GM12872 (cell line): ENCODE measurements around the gene MAPK7.

Experiments
- CTCF ChIP-seq: IDR thresholded peaks from 3 replicates; pipeline ENCODE4 v1.5.1; 2011; ENCODE audit warnings: low read depth, mild to moderate bottlenecking, low read length, moderate library complexity; ENCODE audit not compliant: insufficient read depth

MAPK7 gene

DNA sequence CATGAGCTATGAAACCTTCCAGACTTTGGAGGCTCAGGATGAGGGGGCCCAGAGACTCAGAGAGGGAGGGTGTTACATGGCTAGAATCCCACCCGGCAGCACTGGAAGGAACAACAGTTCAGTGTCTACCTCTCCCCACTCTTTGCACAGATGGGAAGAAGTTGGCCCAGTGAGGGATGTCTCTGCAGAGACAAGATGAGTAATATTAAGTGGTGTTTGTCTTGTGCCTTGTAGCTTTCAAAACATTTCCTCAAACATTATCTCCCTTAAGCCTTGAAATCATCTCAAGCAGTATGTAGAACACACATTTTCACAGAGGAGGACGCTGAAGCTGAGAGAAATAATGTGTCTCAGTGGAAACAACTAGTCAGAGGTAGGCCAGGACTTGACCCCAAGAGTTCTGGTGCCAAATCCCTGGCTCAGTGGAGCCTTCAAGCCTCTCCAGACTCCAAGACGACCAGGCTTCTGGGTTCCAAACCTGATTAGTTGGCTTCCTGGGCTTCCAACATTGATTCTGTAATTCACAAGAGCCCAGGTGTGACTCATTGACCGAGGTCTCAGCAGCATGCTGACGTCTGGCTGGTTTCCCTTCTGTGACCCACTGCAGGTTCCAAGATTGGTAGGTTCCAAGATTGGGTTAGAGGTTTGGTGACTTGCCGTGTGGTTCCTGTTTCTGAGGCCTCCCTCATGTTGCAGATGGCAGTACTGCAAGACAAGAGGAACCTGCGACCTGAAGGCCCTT is 40.1 kb downstream of the MAPK7 start:
- 0 out of 3 replicates have a peak, but pooled peaks have one; percentile 7 for TF ChIP-seq CTCF

DNA sequence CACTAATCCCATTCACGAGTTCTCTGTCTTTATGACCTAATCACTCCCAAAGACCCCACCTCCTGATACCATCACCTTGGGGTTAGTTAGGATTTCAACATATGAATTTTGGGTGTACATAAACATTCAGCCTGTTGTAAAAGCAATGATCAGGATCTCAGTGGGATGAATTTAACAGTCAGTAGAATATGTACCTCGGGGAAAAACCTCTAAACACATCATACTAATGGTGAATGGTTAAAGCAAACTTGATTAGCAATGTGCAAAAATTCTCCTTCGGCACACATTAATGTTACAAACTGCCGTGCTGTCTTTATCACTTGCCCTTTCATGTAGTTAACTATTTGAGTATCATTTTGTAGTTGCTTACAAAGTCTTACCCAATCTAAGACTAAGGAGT is 42.9 kb downstream of the MAPK7 start:
- no peak for TF ChIP-seq CTCF

DNA sequence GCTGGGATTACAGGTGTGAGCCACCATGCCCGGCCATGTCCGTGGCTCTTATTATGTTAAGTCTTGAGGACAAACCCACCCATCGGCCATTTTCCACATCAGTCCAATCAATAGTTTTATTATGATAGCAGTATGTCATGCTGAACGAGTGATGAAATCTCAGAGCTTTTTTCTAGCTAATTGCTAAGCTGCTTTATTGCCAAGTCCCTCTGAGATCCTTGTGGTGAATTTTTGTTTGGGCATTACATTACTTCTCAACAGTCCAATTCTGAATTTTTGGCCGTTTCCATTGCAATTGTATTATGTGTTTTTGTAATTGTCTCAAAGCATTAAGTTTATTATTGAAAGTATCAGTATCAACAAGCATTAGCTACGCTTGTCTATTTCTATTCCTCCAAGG is 43.6 kb downstream of the MAPK7 start:
- no peak for TF ChIP-seq CTCF

- no peak for TF ChIP-seq CTCF
Measured at GRCh38 chr17:19424934-19425868, 46.9 kb downstream of the MAPK7 start.

GRCh38 chr17:19426631-19427030 is 48.3 kb downstream of the MAPK7 start:
- no peak for TF ChIP-seq CTCF

GRCh38 chr17:19431691-19432090 is 53.4 kb downstream of the MAPK7 start:
- TF ChIP-seq CTCF: no peak
